Mucosa of stomach (tissue), 1 donor: ENCODE measurements around the gene PLCB3.

ENCODE experiments used
- H3K27me3 ChIP-seq: one replicate; pipeline ENCODE4 v1.7.0; 2013; ENCODE audit warnings: mild to moderate bottlenecking, low read length; ENCODE audit not compliant: control insufficient read depth, insufficient read depth
- H3K36me3 ChIP-seq: one replicate; pipeline ENCODE4 v1.7.0; 2013; ENCODE audit warnings: low read length; ENCODE audit not compliant: control insufficient read depth, insufficient read depth
- H3K4me1 ChIP-seq: one replicate; pipeline ENCODE4 v1.7.0; 2013; ENCODE audit warnings: mild to moderate bottlenecking, low read length; ENCODE audit not compliant: control insufficient read depth, insufficient read depth
- H3K4me3 ChIP-seq: one replicate; pipeline ENCODE4 v1.7.0; 2013; ENCODE audit warnings: low read length
- H3K9ac ChIP-seq: one replicate; pipeline ENCODE4 v1.7.0; 2013; ENCODE audit warnings: mild to moderate bottlenecking, low read length, moderate library complexity
- H3K9me3 ChIP-seq: one replicate; pipeline ENCODE4 v1.7.0; 2013; ENCODE audit warnings: mild to moderate bottlenecking, low read length, moderate library complexity; ENCODE audit not compliant: control insufficient read depth
- donor health status: Pancreatic carcinoma.

PLCB3 gene

DNA sequence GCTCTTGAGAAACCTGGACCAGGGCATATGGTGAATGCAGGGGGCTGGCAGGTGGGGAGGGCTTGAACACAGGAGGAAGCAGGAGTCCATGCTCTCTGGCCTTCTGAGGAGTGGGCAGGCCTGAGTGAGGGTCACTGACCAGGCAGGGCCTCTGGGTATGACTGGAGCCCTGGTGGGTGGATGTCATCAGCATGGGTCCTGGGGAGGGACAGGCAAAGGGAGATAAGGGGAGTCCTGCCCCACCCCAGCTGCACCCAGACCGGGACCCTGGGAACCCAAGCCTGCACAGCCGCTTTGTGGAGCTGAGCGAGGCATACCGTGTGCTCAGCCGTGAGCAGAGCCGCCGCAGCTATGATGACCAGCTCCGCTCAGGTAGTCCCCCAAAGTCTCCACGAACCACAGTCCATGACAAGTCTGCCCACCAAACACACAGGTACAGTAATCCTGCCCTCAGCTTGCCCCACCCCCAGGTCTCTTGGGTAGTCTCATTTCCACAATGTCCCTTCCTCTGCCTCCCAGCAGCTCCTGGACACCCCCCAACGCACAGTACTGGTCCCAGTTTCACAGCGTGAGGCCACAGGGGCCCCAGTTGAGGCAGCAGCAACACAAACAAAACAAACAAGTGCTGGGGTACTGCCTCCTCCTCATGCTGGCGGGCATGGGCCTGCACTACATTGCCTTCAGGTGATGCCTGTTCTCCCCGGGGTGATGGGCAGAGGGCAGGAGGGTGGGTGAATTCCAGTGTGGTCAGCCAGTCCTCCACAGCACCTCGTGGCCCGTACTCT is 19.0 kb upstream of the PLCB3 start:
- H3K36me3 ChIP-seq, result no peaks in the 10 kb centered on the region
- no peak overlapping the region for H3K4me3 ChIP-seq
- peaks cover 56% of the 10 kb centered on the region for H3K4me1 ChIP-seq
- no peaks in the 10 kb centered on the region for H3K9me3 ChIP-seq
- H3K9ac ChIP-seq, result no peak overlapping the region
- H3K27me3 ChIP-seq, result no peaks in the 10 kb centered on the region

DNA sequence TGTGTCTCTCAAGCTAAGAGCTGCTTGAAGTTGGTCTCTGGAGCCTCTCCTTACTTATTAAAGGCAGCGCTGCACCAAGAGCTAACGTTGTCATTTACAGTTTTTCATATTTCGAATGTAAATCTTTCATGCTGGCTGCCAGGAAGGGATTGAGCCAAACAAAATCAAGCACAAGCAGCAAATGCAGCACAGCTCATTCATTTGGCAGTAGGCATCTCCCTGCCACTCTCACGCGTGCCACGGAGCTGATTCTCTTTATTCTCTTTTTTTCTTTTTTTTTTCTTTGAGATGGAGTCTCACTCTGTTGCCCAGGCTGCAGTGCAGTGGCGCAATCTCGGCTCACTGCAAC is 18.4 kb upstream of the PLCB3 start:
- Histone ChIP-seq H3K4me1 (peaks cover 58% of the 10 kb centered on the region), H3K27me3 (no peaks in the 10 kb centered on the region), H3K9ac (no peak overlapping the region), H3K4me3 (no peak overlapping the region), H3K36me3 (no peaks in the 10 kb centered on the region), H3K9me3 (no peaks in the 10 kb centered on the region)

DNA sequence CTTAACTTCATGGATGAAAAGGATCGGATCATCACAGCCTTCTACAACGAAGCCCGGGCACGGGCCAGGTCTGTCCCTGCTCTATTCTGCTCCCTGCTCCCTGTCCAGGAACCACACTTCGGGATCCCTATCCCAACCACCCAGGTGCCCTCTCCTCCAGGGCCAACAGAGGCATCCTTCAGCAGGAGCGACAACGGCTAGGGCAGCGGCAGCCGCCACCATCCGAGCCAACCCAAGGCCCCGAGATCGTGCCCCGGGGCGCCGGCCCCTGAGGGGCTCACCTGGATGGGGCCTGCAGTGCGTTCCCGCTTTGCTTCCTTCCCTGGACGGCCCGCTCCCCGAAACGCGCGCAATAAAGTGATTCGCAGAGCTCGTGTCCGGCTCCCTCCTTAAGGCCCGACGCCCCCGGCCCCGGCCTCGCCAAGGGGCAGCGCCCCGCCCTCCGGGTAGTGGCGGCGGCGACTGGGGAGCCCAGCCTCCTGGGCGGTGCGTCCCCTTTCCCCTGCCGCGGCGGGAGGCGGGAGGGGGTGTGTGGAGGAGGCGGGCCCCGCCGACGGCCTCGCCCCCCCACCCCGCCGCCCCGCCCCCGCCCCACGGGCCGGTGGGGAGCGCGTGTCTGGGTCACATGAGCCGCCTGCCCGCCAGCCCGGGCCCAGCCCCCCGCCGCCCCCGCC is 17.3 kb upstream of the PLCB3 start, which contains the start of gene VEGFB:
Gene VEGFB (plus strand): TSS at position 672 of the 674 bp plus-strand sequence. CDS start 250 bp downstream, outside the sequence.
- no peaks in the 10 kb centered on the region for H3K36me3 ChIP-seq
- peaks cover 68% of the 10 kb centered on the region for H3K4me1 ChIP-seq
- no peaks in the 10 kb centered on the region for H3K27me3 ChIP-seq
- H3K9me3 ChIP-seq, result no peaks in the 10 kb centered on the region
- H3K9ac ChIP-seq, result peak within 1 kb of the TSS; percentile 62
- peak within 1 kb of the TSS; percentile 55 for H3K4me3 ChIP-seq

DNA sequence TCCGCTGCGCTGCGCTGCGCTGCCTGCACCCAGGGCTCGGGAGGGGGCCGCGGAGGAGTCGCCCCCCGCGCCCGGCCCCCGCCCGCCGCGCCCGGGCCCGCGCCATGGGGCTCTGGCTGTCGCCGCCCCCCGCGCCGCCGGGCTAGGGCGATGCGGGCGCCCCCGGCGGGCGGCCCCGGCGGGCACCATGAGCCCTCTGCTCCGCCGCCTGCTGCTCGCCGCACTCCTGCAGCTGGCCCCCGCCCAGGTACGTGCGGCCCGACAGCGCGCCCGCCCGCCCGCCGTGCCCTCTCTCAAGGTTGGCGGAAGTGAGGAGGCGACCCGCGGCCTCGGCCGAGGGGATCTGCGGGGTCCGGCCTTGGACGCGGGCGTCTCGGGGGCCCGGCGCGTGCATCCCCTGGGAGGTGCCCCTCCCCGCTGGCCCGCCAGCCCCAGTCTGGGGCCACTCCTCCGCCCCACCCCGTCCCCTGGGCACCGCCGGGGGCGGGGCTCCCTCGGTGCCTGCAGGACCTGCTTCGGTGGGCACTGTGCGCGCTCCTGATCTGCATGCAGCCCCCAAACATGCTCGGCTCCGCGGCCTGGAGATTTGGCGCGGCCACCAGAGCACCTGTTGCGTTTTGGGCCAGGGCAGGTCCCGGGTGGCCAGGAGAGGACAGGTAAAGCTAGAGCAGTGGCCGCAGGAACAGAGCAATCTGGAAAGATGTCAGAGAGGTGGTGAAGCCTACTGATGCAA is 16.5 kb upstream of the PLCB3 start:
- H3K27me3 ChIP-seq, result no peaks in the 10 kb centered on the region
- H3K4me1 ChIP-seq, result peaks cover 68% of the 10 kb centered on the region
- peak overlapping the region; percentile 41 for H3K9ac ChIP-seq
- peak overlapping the region; percentile 55 for H3K4me3 ChIP-seq
- no peaks in the 10 kb centered on the region for H3K9me3 ChIP-seq
- H3K36me3 ChIP-seq, result no peaks in the 10 kb centered on the region

DNA sequence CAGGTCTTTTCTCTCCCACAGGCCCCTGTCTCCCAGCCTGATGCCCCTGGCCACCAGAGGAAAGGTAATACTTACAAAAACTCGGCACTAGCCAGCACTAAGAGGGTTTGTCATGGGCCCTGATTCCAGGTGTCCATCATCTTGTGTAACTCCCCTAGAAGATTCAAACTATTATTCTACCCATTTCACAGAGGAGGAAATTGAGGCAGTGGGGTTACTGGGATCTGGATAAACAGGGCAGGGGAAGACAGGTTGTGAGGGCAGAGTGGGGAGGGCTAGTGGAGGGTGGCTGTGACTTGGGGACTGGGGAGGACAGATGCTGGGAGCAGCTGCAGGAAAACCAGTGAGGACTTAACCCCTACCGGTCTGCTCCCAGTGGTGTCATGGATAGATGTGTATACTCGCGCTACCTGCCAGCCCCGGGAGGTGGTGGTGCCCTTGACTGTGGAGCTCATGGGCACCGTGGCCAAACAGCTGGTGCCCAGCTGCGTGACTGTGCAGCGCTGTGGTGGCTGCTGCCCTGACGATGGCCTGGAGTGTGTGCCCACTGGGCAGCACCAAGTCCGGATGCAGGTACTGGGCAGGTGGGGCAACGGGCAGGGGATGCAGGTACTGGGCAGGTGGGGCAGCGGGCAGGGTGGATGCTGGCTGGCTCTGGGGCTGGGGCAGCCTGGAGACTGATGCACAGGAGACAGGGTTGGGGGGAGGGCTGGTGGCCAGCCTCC is 15.7 kb upstream of the PLCB3 start:
- H3K27me3 ChIP-seq, result no peaks in the 10 kb centered on the region
- no peaks in the 10 kb centered on the region for H3K36me3 ChIP-seq
- no peaks in the 10 kb centered on the region for H3K9me3 ChIP-seq
- H3K9ac ChIP-seq, result peak overlapping the region; percentile 41
- peaks cover 74% of the 10 kb centered on the region for H3K4me1 ChIP-seq
- H3K4me3 ChIP-seq, result peak overlapping the region; percentile 55

DNA sequence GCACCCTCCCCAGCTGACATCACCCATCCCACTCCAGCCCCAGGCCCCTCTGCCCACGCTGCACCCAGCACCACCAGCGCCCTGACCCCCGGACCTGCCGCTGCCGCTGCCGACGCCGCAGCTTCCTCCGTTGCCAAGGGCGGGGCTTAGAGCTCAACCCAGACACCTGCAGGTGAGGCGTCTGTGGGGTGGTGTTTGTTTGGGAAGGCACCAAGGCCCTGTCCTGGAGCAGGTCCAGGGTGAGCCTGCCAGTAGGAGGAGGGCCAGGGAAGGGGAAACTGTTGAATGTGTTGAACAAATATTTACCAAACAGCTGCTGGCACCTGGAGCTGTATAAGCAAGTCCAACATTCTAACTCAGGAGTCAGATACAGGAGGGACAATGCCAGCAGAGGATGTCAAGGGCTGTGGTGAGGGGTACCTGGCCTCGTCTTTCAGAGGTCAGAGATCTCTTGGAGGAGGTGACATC is 13.8 kb upstream of the PLCB3 start:
- H3K9me3 ChIP-seq, result no peaks in the 10 kb centered on the region
- H3K27me3 ChIP-seq, result no peaks in the 10 kb centered on the region
- H3K36me3 ChIP-seq, result no peaks in the 10 kb centered on the region
- H3K9ac ChIP-seq, result peak overlapping the region; percentile 45
- no peak overlapping the region for H3K4me3 ChIP-seq
- H3K4me1 ChIP-seq, result peaks cover 69% of the 10 kb centered on the region

DNA sequence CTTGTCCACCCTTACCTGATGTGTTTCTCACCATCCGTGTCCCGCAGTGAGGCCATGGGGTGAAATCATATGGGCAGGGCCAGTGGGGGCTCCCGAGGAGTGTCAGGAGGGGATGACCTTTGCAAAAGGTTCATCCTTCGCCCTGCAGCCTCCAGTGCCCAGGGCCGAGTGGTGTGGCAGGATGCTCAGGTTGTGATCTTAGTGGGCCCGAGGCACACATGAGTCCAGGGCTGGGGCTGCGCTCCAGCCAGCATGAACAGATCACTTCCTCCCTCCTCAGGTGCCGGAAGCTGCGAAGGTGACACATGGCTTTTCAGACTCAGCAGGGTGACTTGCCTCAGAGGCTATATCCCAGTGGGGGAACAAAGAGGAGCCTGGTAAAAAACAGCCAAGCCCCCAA is 13.3 kb upstream of the PLCB3 start:
- peaks cover 71% of the 10 kb centered on the region for H3K4me1 ChIP-seq
- no peaks in the 10 kb centered on the region for H3K27me3 ChIP-seq
- peak overlapping the region; percentile 45 for H3K9ac ChIP-seq
- H3K36me3 ChIP-seq, result no peaks in the 10 kb centered on the region
- H3K9me3 ChIP-seq, result no peaks in the 10 kb centered on the region
- no peak overlapping the region for H3K4me3 ChIP-seq

DNA sequence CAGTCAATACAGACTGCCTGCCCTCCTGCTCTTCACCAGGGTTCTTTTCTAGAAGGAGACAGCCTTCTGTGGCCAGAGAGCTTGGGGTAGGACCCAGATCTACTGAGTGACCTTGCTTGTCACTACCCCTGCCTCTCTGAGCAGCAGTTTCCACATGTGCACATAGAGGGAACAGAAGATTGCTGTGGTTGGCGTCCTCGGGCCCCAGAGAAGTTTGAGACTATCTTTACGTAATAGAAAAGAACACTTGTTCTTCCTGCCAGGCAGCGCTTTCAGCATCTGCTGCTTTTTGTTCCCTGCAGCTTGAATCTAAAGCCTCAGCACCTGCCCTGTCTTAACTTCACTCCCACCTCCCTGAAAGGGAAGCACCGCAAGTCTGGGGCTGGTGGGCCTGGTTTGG is 12.3 kb upstream of the PLCB3 start:
- peaks cover 64% of the 10 kb centered on the region for H3K4me1 ChIP-seq
- H3K9me3 ChIP-seq, result no peaks in the 10 kb centered on the region
- H3K4me3 ChIP-seq, result no peak overlapping the region
- no peak overlapping the region for H3K9ac ChIP-seq
- no peaks in the 10 kb centered on the region for H3K36me3 ChIP-seq
- H3K27me3 ChIP-seq, result no peaks in the 10 kb centered on the region

DNA sequence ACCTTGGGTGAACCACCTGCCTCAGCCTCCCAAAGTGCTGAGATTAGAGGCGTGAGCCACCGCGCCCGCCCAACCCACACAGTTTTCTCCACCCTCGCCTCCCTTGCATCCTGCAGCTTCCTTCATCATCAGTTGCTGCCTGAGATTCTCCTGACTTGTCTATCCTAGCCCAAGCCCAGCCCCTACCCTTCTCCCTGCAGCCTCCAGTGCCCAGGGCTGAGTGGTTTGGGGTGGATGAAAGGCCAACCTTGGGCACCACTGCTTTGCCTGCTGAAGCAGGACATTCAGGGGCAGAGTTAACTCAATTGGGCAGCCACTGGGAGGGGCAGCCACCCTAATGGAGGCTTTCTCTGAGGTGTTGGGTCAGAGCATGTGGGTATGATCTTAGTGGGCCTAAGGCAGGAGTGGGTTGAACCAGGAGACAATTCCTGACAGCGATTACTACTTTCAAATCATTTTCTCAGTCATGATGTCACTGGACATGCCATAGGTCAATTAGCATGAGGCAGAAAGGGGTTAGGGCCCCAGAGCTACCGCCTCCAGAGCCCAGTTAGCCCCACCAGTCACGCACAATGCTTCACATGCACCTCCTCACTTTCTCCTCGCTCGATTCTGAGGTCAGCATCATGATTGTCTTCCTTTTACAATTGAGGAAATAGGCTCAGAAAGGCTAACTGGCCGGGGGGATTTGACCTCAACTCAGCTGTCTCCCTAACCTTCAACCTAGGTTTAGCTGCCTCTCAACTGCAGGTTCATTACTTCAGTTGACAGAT is 11.5 kb upstream of the PLCB3 start:
- Histone ChIP-seq H3K9ac (peak overlapping the region; percentile 95), H3K4me3 (peak overlapping the region; percentile 90), H3K9me3 (no peaks in the 10 kb centered on the region), H3K36me3 (no peaks in the 10 kb centered on the region), H3K27me3 (no peaks in the 10 kb centered on the region), H3K4me1 (peaks cover 64% of the 10 kb centered on the region)

DNA sequence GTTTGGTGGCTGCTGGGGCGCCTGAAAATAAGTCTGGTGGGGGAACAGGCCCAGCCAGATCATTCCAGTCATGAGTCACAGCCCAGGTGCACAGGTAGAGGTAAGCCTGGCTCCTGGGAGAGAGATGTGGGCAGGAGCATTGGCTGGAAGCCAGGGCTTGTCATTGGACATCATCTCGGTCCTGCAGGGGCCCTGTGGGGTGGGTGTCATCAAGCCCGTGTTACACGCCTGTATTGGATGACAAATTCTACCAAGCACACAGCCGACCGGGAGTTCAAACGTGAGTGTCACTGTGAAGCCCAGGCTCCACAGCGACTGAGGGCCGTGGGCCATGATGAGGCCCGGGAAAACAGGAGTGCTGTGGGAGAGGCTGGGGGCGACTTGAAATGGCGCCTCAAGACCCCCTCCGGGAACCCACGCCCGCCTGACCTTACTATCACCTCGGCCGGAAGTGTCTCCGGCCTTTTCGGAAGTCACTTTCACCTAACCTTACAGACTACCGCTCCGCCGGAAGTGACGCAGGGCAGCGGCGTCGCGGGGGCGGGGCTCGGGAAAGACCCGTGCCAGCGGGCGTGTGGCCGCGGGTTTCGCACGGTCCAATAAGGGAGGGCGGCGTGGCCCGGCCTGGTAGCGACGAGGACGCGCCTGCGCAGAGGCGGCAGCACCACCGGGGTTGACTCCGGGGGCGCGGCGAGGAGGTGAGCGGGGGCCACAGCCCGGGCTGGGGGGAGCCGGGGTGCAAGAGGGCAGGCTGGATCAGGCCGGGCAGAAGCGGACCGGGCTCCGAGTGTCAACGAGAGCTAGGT is 10.7 kb upstream of the PLCB3 start, which contains the start of gene FKBP2:
Gene FKBP2 (plus strand): TSS at position 661 of the 806 bp plus-strand sequence. CDS start 1,293 bp downstream, outside the sequence.
- Histone ChIP-seq H3K4me3 (peak within 1 kb of the TSS; percentile 90), H3K27me3 (no peaks in the 10 kb centered on the region), H3K4me1 (peaks cover 64% of the 10 kb centered on the region), H3K9me3 (no peaks in the 10 kb centered on the region), H3K36me3 (no peaks in the 10 kb centered on the region), H3K9ac (peak within 1 kb of the TSS; percentile 95)
